NCI-H345 (cell line): ENCODE results near the gene SEL1L.
"Not testable (repeated sequence)": the region's sequence is repeated elsewhere in the genome, so short reads cannot be mapped to it uniquely, and the experiment has no call there.

Experiments
- DNase-seq: peaks from one replicate; lab custom pipeline; 2025; lab: John Stamatoyannopoulos, UW

Gene SEL1L

DNA sequence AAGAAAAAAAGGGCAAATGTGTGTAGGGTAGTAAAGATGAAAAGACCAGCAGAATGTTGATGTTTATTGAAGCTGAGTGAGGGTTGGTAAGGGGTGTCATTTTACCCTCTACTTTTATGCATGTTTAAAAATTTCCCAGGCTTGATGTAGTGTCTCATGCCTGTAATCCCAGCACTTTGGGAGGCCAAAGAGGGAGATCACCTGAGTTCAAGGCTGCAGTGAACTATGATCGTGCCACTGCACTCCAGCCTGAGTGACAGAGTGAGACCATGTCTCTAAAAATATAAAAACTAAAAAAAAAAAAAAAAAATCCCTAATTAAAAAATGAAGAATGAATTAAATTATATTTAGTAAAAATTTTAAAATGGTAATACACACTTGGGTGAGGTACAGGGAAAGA is 8.5 kb downstream of the SEL1L start:
- no peak for DNase-seq

GRCh38 chr14:81523616-81524015 is 10.0 kb downstream of the SEL1L start:
- no peak for DNase-seq

GRCh38 chr14:81523016-81523415 is 10.6 kb downstream of the SEL1L start:
- DNase-seq = no peak

GRCh38 chr14:81521356-81521755 is 12.3 kb downstream of the SEL1L start:
- no peak for DNase-seq

- no peak for DNase-seq
Measured at GRCh38 chr14:81519200-81520011, 14.2 kb downstream of the SEL1L start.

DNA sequence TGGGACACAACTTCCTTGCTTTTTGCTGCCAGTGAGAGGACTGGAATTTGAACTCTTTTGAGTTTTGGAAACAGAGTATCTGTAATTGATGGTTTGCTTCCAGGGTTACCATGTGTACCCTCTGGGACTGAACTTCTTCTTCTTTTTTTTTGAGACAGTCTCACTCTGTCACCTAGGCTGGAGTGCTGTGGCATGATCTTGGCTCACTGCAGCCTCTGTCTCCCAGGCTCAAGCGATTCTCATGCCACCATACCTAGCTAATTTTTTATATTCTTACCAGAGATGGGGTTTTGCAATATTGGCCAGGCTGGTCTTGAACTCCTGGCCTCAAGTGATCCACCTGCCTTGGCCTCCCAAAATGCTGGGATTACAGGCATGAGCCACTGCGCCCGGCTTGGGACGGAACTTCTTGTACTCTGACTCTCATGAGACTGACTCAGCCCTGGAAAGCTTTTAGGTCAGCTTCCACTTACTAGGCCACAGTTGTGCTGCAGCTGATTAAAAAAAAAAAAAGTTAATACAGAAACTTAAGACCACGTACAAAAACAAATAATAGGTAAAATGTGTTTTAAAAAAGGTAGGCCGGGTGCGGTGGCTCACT is 15.8 kb downstream of the SEL1L start:
- no peak for DNase-seq

DNA sequence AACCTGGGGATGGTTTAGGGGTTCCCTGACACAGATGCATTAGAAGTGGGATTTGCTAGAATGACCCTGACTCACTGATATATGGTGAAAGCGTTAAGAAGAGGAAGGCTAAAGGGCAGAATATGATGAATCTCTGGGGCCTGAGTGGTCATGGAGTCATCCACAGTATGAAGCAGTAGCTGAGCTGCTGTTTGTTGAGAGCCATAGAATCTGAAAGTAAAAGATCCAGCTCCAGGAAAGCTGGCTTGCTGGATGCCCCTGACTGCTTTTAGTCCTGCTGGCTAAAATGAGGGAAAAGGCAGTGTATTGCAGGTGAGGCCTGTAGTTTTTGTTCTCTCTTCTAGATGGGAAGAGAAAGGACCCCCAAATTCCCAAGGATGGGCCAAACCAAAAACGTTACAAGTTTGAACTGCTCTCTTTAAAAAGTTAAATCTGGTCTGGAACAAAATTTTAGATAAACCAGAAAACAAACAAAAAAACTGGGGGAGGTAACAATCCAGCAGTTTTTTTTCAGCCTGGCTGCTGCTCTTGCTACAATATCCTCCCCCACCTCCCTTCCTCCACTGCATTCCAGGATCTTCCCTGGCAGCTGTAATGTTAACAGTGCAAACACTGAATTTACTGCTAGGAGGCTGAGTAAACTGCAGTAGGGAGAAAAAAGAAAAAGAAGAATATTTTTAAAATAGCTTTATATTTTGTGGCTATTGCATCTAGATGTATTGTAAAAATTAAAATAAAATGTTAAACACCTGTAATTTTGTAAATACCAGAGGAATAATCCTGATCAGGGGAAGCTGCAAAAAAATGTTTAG is 16.5 kb downstream of the SEL1L start:
- no peak for DNase-seq

DNA sequence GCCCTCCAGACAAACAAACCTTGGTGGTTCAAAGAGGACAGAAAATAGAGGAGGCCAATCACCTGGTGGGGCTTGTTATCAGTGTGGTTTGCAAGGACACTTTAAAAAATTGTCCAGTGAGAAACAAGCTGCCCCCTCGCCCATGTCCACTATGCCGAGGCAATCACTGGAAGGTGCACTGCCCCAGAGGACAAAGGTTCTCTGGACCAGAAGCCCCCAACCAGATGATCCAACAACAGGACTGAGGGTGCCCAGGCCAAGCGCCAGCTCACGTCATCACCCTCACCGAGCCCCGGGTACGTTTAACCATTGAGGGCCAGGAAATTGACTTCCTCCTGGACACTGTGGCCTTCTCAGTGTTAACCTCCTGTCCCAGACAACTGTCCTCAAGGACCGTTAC is 17.7 kb downstream of the SEL1L start:
- not testable (repeated sequence) for DNase-seq

GRCh38 chr14:81512826-81513225 is 20.8 kb downstream of the SEL1L start:
- DNase-seq = not testable (repeated sequence)

GRCh38 chr14:81511111-81511904 is 22.3 kb downstream of the SEL1L start:
- no peak for DNase-seq

- no peak for DNase-seq
Measured at GRCh38 chr14:81509838-81510452, 23.7 kb downstream of the SEL1L start.

GRCh38 chr14:81509321-81509720 is 24.3 kb downstream of the SEL1L start:
- DNase-seq = no peak

DNA sequence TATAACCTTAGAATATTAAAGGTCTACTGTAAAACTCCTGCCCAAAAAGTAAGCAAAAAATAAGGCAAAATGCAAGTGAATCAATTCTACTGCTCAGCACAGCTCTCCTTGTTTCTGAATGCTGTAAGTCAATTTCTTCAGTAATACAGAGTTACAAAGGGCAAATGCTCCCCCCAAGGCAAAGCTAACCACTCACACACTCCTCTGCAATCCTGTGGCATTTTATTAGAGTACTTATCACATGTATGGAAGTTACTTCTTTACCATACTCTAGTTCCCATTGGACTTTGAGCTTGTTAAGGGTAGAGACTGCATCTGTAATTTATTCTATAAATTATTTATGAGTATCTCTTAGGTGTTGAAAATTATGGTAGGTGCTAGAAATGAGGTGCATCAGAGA is 27.2 kb downstream of the SEL1L start:
- DNase-seq = no peak

DNA sequence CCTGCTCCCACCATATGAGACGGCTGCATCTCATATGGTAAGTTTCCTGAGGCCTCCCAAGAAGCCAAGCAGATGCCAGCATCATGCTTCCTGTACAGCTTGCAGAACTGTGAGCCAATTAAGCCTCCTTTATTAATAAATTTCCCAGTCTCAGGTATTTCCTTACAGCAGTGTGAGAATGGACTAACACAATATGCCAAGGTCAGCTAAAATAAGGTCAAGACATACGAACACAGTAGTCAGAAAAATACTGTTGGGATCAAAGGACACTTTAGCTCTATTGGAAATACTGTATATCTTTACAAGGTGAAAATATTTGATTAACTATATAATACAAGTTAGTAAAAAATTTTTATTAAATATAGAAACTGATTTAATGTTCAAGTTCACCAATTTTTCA is 28.8 kb downstream of the SEL1L start:
- DNase-seq = no peak

DNA sequence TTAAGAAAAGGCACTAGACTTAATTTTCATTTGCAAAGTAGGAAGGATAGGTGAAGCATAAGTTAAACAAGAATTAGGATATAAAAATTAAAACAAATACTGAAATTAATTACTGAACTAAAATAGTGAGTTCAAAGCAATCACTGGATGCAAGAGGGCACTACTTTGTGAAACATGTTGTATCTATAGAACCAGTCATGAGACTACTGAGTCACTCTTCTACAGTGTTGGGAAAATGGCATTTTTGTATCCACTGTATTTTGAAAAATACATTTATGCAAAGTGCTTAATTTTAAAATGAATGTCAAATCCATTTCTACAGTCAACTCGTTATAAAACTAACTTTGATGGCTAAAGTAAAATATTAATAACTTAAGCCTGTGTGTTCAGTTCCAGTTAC is 47.9 kb downstream of the SEL1L start:
- no peak for DNase-seq

- DNase-seq = no peak
Measured at GRCh38 chr14:81485372-81485771, 48.3 kb downstream of the SEL1L start.

DNA sequence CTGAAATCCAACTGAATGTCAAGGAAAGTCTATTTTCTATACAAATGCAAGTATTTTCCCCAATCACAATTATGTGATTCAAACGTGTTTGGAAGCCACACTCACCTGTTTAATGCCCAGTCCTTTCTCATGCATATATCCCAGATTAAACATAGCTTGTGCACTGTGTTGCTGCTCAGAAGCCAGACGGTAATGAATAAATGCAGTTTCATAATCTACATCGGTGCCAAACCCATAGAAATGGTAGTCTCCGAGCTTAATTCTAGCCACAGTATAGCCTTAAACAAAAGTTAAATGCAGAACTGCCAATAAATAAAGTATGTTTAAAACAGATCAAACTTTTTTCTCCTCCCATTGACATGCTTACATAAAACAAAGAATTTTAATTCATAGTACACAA is 49.5 kb downstream of the SEL1L start:
- DNase-seq = no peak

- no peak for DNase-seq
Measured at GRCh38 chr14:81480741-81481140, 52.9 kb downstream of the SEL1L start.

GRCh38 chr14:81478446-81478845 is 55.2 kb downstream of the SEL1L start:
- no peak for DNase-seq

DNA sequence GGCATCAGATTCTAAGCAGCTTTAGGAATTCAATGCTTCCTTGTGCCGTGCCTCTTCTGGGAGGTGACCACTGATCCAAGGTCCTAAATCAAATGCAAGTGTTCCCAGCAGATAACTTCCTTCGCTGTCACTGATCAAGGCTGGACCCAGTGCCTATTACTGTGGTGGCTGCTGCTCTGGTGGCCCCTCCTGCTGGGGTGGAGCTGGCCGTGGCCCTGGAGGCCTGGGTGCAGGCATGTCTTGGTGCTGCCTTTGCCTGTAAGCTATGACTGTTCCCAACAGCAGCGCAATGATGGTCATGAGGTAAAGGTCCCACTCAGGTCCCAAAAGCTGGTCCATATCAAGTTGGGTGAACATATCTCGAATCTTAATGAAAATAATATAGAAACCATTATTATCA is 56.8 kb downstream of the SEL1L start:
- no peak for DNase-seq

DNA sequence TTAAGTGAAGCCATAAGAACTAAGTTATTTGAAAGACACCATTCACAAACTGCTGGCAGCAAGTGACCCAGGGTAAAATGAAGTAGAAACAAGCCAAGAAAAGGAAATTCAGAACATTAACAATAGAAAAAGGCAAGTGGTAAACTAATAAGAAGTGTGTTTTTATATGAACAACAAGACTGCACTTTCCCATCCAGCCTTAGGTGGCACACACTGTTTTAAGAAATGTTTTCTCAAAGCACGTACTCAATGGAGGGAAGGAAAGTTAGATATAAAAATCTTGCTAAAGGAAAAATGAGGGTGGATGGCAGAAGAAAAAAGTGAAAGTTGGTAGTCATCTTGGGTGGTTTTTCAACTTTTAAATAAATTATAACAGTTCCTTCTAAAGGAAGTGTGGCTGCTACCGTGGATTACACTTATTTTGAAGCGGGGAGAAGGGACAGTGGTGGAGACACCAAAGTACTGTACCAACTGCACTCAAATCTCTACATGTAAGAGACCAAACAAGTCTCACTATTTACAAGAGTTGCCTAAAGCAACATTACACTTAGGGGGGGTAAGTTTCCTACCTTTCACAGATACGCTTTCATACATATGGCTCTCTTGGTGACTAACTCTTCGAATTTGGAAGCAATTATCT is 58.8 kb downstream of the SEL1L start:
- no peak for DNase-seq
